Activated CD4-positive, alpha-beta memory T cell treated with anti-CD3 and anti-CD28 coated beads for 36 hours (primary cell): Measurements from ENCODE around the gene MTHFSD. TPM values are rescaled to one million over a fixed set of nuclear protein-coding genes. Genes with fewer than 3 reads are reported as not detected.

Experiments used
- CTCF ChIA-PET: fragments of 350-600 bp; sonication (Branson Sonifier 250); formaldehyde crosslinking; loops from one replicate; lab custom pipeline; 2021; ENCODE audit warnings: antibody characterized with exemption, inconsistent platforms; lab: Charles Lee
- POLR2A ChIA-PET: fragments of 350-600 bp; sonication (Branson Sonifier 250); formaldehyde crosslinking; loops from one replicate; lab custom pipeline; 2021; ENCODE audit warnings: antibody characterized with exemption; lab: Charles Lee
- DNase-seq: peaks from one replicate; pipeline ENCODE4 v3.0.0-alpha.2; 2020
- H3K27ac Mint-ChIP-seq: one replicate; pipeline ENCODE4 v1.8.0; 2021; ENCODE audit warnings: mixed read lengths
- H3K27me3 Mint-ChIP-seq: one replicate; pipeline ENCODE4 v1.8.0; 2021; ENCODE audit warnings: mixed read lengths
- H3K36me3 Mint-ChIP-seq: one replicate; pipeline ENCODE4 v1.8.0; 2021; ENCODE audit warnings: mixed read lengths
- H3K4me1 Mint-ChIP-seq: one replicate; pipeline ENCODE4 v1.8.0; 2021; ENCODE audit warnings: low read depth, mixed read lengths
- H3K4me3 Mint-ChIP-seq: one replicate; pipeline ENCODE4 v1.8.0; 2021; ENCODE audit warnings: mild to moderate bottlenecking, mixed read lengths
- H3K9me3 Mint-ChIP-seq: one replicate; pipeline ENCODE4 v1.8.0; 2021; ENCODE audit warnings: mixed read lengths
- intact Hi-C: fragments of 100-400 bp; cut with micrococcal nuclease; formaldehyde crosslinking; loops from one replicate; pipeline ENCODE4 v1.15.1; 2023
- total RNA-seq, 2 experiments: library from RNA; stranded (reverse); gene quantifications; one replicate each; pipeline ENCODE4 v1.2.3, GENCODE V29; 2021

Gene MTHFSD
- total RNA-seq, 2 experiments from 2014 or later = 17.9 to 19.0 TPM

DNA sequence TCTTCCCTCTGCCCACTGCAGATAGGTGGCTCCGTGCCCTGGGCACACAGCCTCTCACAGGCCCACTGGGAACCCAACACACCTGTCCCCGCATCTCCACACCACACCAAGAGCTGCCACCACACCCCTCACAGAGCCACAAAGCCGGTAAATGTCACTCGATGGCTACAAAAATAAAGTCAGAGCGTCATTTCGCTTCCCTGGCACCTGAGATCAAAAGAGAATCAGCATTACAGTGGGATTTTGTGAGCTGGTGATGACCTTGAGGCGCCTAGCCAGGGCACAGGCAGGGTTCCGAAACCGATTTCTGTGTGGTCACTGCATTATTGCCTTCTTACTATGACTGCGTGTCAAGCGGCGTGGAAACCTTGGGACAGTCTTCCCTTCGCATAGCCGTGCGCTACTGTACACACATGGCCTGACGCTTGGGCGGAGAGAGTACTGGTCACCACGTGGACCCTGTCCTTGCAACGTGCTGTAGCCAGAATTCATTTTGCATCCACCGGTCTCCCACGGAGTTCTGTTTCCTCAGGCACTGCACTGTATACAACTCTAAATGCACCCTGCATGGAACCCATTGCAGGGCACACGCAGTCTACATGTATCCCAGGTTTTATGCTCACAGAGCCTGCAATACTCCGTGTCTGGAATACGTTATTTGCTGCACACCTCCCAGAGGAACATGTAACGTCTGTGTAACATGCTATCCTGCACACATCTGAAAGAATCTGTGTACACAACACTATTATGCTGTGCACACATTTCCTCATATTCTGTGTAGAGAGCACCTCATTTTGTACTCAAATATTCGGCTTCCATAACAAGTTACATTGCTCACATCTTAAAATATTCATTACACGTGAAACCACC lies 50.5 kb downstream of the MTHFSD start:
- Mint-ChIP-seq H3K36me3 (peaks cover 2% of the 10 kb centered on the region), H3K4me3 (no peak overlapping the region), H3K27ac (no peak overlapping the region), H3K9me3 (no peaks in the 10 kb centered on the region), H3K27me3 (peaks cover 78% of the 10 kb centered on the region), H3K4me1 (peaks cover 23% of the 10 kb centered on the region)
- no peak for DNase-seq
- ChIA-PET CTCF (no interaction called here), POLR2A (no interaction called here)
- intact Hi-C loops = loop anchor here (5.0 to 10.0 kb wide), 2 partner anchors 63 to 220 kb away; partner anchors contain the start of gene FOXC2

GRCh38 chr16:86503830-86504229 lies 51.2 kb downstream of the MTHFSD start:
- CTCF ChIA-PET = interaction anchor here (0.7 kb wide), 1 partner anchor 17 kb away, joined by 3 read pairs; no protein-coding TSS in a partner anchor
- Mint-ChIP-seq H3K27me3 (peaks cover 80% of the 10 kb centered on the region), H3K36me3 (peaks cover 2% of the 10 kb centered on the region), H3K4me3 (no peak overlapping the region), H3K4me1 (peaks cover 18% of the 10 kb centered on the region), H3K27ac (no peak overlapping the region), H3K9me3 (no peaks in the 10 kb centered on the region)
- POLR2A ChIA-PET = interaction anchor here (0.7 kb wide), 1 partner anchor 298 kb away, joined by 3 read pairs; no protein-coding TSS in a partner anchor
- intact Hi-C loops = loop anchor here (10.0 kb wide), 1 partner anchor 219 kb away; no protein-coding TSS in a partner anchor
- DNase-seq = no peak

GRCh38 chr16:86502856-86503748 lies 51.9 kb downstream of the MTHFSD start:
- Mint-ChIP-seq H3K4me3 (no peak overlapping the region), H3K36me3 (peaks cover 2% of the 10 kb centered on the region), H3K9me3 (no peaks in the 10 kb centered on the region), H3K27ac (no peak overlapping the region), H3K27me3 (peaks cover 82% of the 10 kb centered on the region), H3K4me1 (peaks cover 18% of the 10 kb centered on the region)
- DNase-seq = no peak
- ChIA-PET POLR2A (interaction anchor here (0.7 kb wide), 1 partner anchor 298 kb away, joined by 3 read pairs; no protein-coding TSS in a partner anchor), CTCF (interaction anchor here (0.7 kb wide), 1 partner anchor 18 kb away, joined by 3 read pairs; no protein-coding TSS in a partner anchor)
- intact Hi-C loops = loop anchor here (10.0 kb wide), 1 partner anchor 218 kb away; no protein-coding TSS in a partner anchor

DNA sequence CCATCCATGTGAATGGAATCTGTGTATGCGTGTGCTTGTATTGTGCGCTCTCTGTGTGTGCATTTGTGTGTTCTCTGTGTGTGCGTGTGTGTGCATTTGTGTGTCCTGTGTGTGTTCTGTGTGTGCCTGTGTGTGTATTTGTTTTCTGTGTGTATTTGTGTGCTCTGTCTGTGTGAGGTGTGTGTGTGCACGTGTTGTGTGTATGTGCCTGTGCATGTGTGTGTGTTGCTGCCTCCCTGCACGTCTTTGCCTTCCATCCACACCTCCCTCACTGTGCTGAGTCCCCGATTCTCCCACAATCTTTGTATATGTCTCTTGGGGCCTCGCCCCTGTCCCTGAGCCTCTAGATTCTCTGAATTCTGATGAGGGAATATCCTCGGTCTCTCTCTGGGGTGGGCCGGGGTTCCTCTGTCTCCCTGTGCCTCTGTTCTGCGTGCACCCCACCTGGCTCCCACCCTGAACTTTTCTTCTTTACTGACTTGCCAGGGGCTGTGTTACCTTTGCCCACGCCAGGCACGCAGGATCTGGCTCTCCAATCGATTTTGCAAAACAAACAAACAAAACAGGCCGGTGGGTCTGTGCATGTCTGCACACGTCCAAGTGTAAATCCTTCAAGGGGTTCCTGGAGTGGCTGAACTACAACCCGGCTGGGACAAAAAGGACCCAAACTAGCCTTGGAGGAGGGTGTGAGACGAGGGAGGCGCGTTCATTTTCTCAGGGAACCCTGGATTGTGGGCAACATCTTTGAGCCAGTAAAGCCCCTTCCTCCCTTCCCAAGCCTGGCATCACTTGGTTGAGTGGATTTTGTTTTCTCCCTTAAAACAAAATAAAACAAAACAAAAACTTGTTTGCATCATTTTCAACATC lies 52.8 kb downstream of the MTHFSD start:
- no peaks in the 10 kb centered on the region for H3K9me3 Mint-ChIP-seq
- no peaks in the 10 kb centered on the region for H3K36me3 Mint-ChIP-seq
- intact Hi-C loops = loop anchor here (10.0 kb wide), 1 partner anchor 217 kb away; no protein-coding TSS in a partner anchor
- peaks cover 75% of the 10 kb centered on the region for H3K27me3 Mint-ChIP-seq
- ChIA-PET POLR2A (no interaction called here), CTCF (interaction anchor here (1.2 kb wide), 1 partner anchor 15 kb away, joined by 5 read pairs; no protein-coding TSS in a partner anchor)
- H3K4me3 Mint-ChIP-seq = no peak overlapping the region
- H3K27ac Mint-ChIP-seq = no peak overlapping the region
- peaks cover 10% of the 10 kb centered on the region for H3K4me1 Mint-ChIP-seq
- DNase-seq = no peak

DNA sequence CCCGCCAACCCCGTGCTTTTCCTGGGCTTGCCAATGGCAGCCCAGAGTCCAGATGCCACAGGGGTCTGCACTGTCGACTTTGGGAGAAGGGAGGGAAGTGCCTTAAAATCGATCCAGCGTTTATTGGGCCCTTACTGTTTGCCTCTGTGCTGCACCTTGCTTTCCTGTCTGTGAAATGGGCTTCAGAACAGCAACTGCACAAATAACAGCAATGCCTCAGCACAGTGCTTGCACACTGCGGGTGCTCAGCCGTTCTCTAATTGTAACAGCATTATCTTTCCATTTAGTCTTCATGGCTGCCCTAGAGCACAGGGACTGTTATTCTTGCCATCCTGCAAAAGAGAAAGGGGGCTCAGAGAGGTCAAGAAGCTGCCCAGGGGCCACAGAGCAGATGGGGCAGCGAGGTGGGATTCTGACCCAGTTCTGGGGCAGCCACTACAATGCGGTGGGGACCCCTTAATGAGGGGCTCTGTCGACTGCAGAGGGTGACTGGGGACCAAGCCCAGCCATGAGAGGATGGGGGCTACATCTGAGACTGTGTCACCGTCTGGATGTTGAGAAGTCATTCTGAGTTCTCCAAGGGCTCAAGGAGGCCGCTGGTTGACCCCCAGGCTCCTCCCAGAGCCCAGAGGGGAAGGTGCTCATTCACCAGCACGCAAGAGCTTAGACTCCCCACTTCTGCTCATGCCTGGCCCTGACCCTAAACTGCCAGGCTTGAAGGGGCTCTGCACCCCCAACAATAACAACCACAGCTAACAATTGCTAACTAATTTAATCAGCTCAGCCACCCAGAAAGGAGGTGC lies 54.1 kb downstream of the MTHFSD start:
- intact Hi-C loops = loop anchor here (10.0 kb wide), 1 partner anchor 216 kb away; no protein-coding TSS in a partner anchor
- no peak overlapping the region for H3K4me3 Mint-ChIP-seq
- peaks cover 73% of the 10 kb centered on the region for H3K27me3 Mint-ChIP-seq
- POLR2A ChIA-PET = no interaction called here
- CTCF ChIA-PET = interaction anchor here (1.2 kb wide), 1 partner anchor 17 kb away, joined by 5 read pairs; no protein-coding TSS in a partner anchor
- H3K36me3 Mint-ChIP-seq = no peaks in the 10 kb centered on the region
- no peak overlapping the region for H3K27ac Mint-ChIP-seq
- H3K9me3 Mint-ChIP-seq = no peaks in the 10 kb centered on the region
- no peak for DNase-seq
- peaks cover 6% of the 10 kb centered on the region for H3K4me1 Mint-ChIP-seq

GRCh38 chr16:86499889-86500707 lies 54.9 kb downstream of the MTHFSD start:
- DNase-seq = no peak
- Mint-ChIP-seq H3K36me3 (no peaks in the 10 kb centered on the region), H3K4me1 (peaks cover 2% of the 10 kb centered on the region), H3K9me3 (no peaks in the 10 kb centered on the region), H3K27me3 (peaks cover 77% of the 10 kb centered on the region), H3K27ac (no peak overlapping the region), H3K4me3 (no peak overlapping the region)
- POLR2A ChIA-PET = no interaction called here
- CTCF ChIA-PET = no interaction called here
- intact Hi-C loops = loop anchor here (10.0 kb wide), 1 partner anchor 215 kb away; no protein-coding TSS in a partner anchor

DNA sequence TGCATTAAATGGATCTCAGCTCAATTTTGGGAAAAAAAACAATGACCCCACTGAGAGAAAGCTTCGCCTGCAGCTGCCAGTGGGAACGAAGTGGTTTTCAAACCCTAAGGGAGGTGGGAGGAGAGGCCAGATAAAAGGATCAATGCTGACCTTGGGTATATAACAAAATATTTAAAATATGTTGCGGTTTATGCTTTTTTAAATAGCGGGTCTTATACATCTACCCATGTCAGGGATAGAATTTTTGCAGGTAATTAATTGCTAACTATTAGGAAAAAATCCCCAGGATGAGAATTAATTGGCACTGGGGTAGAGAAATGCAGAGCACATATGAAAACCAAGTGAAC lies 55.6 kb downstream of the MTHFSD start:
- Mint-ChIP-seq H3K4me1 (no peaks in the 10 kb centered on the region), H3K27me3 (peaks cover 75% of the 10 kb centered on the region), H3K9me3 (no peaks in the 10 kb centered on the region), H3K36me3 (no peaks in the 10 kb centered on the region), H3K4me3 (no peak overlapping the region), H3K27ac (no peak overlapping the region)
- intact Hi-C loops = no loop called here
- ChIA-PET POLR2A (no interaction called here), CTCF (interaction anchor here (0.8 kb wide), 1 partner anchor 8 kb away, joined by 3 read pairs; no protein-coding TSS in a partner anchor)
- no peak for DNase-seq

DNA sequence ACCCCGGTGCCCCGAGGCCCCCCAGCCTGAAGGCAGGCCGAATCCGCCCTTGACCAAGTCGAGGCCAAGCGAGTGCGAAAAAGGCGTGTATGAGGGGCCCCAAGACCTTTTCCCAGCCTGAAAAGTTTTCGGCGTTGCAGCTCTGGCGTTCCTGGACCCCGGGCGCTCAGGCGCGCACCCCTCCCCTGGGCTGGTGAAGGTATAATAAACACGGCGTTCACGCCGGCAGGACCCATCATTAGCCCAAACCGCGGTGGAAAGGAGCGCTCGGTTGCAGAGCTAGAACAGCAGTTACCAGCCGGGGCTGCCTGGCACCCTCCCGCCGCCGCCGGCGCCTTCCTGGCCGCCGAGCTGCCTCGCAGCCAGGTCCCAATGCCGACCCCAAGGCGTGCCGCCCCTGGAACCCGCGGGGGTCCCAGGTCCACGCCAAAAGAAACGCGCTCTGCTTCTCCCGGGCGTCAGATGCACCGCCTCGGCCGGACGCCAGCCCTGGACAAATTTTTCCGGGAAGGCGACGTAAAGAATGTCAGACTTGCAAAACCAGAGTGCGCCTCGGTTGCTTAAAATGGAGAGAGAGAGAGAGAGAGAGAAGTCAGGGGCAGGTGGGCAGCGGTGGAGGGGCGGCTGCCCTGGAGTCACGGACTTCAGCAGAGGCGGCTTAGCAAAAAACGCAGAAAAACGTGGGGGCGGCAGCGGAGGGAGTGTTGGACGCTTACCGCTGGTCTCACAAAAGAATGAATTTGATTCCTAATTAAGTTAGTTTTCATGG lies 56.2 kb downstream of the MTHFSD start:
- H3K27ac Mint-ChIP-seq = no peak overlapping the region
- H3K27me3 Mint-ChIP-seq = peaks cover 74% of the 10 kb centered on the region
- no peaks in the 10 kb centered on the region for H3K36me3 Mint-ChIP-seq
- intact Hi-C loops = no loop called here
- no peaks in the 10 kb centered on the region for H3K4me1 Mint-ChIP-seq
- CTCF ChIA-PET = interaction anchor here (0.6 to 0.8 kb wide), 2 partner anchors 9 to 1634 kb away, joined by 3 read pairs; no protein-coding TSS in a partner anchor
- DNase-seq = no peak
- H3K9me3 Mint-ChIP-seq = no peaks in the 10 kb centered on the region
- no peak overlapping the region for H3K4me3 Mint-ChIP-seq
- POLR2A ChIA-PET = no interaction called here

DNA sequence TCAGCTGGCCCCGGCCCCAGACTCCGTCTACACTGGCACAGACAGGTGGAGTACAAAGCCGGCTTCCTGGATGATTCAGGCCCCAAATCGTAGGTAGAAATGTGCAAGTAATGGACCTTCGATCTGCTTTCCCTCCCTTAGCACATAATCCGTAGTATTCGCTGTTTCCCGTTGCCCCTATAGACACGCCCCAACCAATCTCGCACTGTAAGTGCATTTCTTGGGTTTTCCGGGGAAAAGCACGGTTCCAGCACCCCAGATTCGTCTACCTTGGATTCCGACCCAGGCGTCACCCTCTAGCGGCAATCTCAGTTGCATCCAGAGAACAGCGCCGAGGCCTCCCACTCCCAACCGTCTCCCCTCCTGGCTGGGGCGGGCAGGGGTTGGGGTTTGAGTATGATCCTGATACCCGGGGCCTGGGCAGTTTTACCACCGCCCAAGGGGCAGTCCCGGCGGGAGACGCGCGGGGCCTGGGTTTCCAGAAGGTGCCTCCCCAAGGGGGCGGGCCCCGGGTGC lies 56.8 kb downstream of the MTHFSD start:
- H3K4me3 Mint-ChIP-seq = no peak overlapping the region
- H3K36me3 Mint-ChIP-seq = no peaks in the 10 kb centered on the region
- no peak for DNase-seq
- intact Hi-C loops = no loop called here
- no peaks in the 10 kb centered on the region for H3K9me3 Mint-ChIP-seq
- no peaks in the 10 kb centered on the region for H3K4me1 Mint-ChIP-seq
- no peak overlapping the region for H3K27ac Mint-ChIP-seq
- POLR2A ChIA-PET = no interaction called here
- CTCF ChIA-PET = interaction anchor here (0.5 to 0.6 kb wide), 2 partner anchors 273 to 1634 kb away, joined by 3 read pairs; no protein-coding TSS in a partner anchor
- H3K27me3 Mint-ChIP-seq = peaks cover 73% of the 10 kb centered on the region
